ENCODE results near the gene SMARCC1. TPM values are rescaled to one million over a fixed set of nuclear protein-coding genes. Genes with fewer than 3 reads are reported as not detected.

Gene SMARCC1
- total RNA-seq, 3 donors from 2014 or later = 27.4 to 63.2 (median 61.9) TPM

GRCh38 chr3:47692158-47692557 is 89.5 kb downstream of the SMARCC1 start:
- Histone ChIP-seq H3K4me3 (no peak overlapping the region), H3K9me3 (no peaks in the 10 kb centered on the region), H3K27ac (no peak overlapping the region), H3K27me3 (no peaks in the 10 kb centered on the region), H3K36me3 (peaks cover 12% of the 10 kb centered on the region), H3K4me1 (no peaks in the 10 kb centered on the region)
- intact Hi-C loops (cut with DNase I; ENCODE audit: low total_unique reads) = no loop called here
- no peak for DNase-seq (ENCODE audit: low spot score in 2 of 2)
- TF ChIP-seq CTCF (IDR thresholded peaks at IDR 0.05) = no peak
- no peak for TF ChIP-seq POLR2AphosphoS5 (IDR thresholded peaks at IDR 0.05)
- TF ChIP-seq POLR2A (IDR thresholded peaks at IDR 0.05) = no peak

GRCh38 chr3:47688488-47688887 is 93.2 kb downstream of the SMARCC1 start:
- Histone ChIP-seq H3K9me3 (no peaks in the 10 kb centered on the region), H3K27ac (no peak overlapping the region), H3K4me1 (no peaks in the 10 kb centered on the region), H3K36me3 (peaks cover 7% of the 10 kb centered on the region), H3K4me3 (no peak overlapping the region), H3K27me3 (no peaks in the 10 kb centered on the region)
- intact Hi-C loops (cut with DNase I; ENCODE audit: low total_unique reads) = no loop called here
- DNase-seq (ENCODE audit: low spot score in 2 of 2) = no peak
- TF ChIP-seq POLR2AphosphoS5 (IDR thresholded peaks at IDR 0.05) (no peak), CTCF (IDR thresholded peaks at IDR 0.05) (no peak), POLR2A (IDR thresholded peaks at IDR 0.05) (no peak)

GRCh38 chr3:47685037-47685436 is 96.7 kb downstream of the SMARCC1 start:
- no peak for DNase-seq (ENCODE audit: low spot score in 2 of 2)
- Histone ChIP-seq H3K27me3 (no peaks in the 10 kb centered on the region), H3K4me1 (no peaks in the 10 kb centered on the region), H3K9me3 (no peaks in the 10 kb centered on the region), H3K4me3 (no peak overlapping the region), H3K36me3 (peaks cover 11% of the 10 kb centered on the region), H3K27ac (no peak overlapping the region)
- TF ChIP-seq CTCF (IDR thresholded peaks at IDR 0.05) = no peak
- no peak for TF ChIP-seq POLR2AphosphoS5 (IDR thresholded peaks at IDR 0.05)
- no peak for TF ChIP-seq POLR2A (IDR thresholded peaks at IDR 0.05)
- intact Hi-C loops (cut with DNase I; ENCODE audit: low total_unique reads) = no loop called here

GRCh38 chr3:47681016-47681415 is 100.7 kb downstream of the SMARCC1 start:
- Histone ChIP-seq H3K9me3 (no peaks in the 10 kb centered on the region), H3K27me3 (no peaks in the 10 kb centered on the region), H3K4me1 (no peaks in the 10 kb centered on the region), H3K27ac (no peak overlapping the region), H3K36me3 (peaks cover 4% of the 10 kb centered on the region), H3K4me3 (no peak overlapping the region)
- TF ChIP-seq CTCF (IDR thresholded peaks at IDR 0.05) = no peak
- TF ChIP-seq POLR2AphosphoS5 (IDR thresholded peaks at IDR 0.05) = no peak
- TF ChIP-seq POLR2A (IDR thresholded peaks at IDR 0.05) = no peak
- DNase-seq (ENCODE audit: low spot score in 2 of 2) = no peak
- intact Hi-C loops (cut with DNase I; ENCODE audit: low total_unique reads) = no loop called here

GRCh38 chr3:47678446-47679338 is 103.0 kb downstream of the SMARCC1 start:
- intact Hi-C loops (cut with DNase I; ENCODE audit: low total_unique reads) = no loop called here
- no peaks in the 10 kb centered on the region for H3K27me3 ChIP-seq
- DNase-seq (ENCODE audit: low spot score in 2 of 2) = no peak
- H3K27ac ChIP-seq = no peak overlapping the region
- H3K9me3 ChIP-seq = no peaks in the 10 kb centered on the region
- no peak for TF ChIP-seq CTCF (IDR thresholded peaks at IDR 0.05)
- peaks cover 9% of the 10 kb centered on the region for H3K36me3 ChIP-seq
- H3K4me1 ChIP-seq = no peaks in the 10 kb centered on the region
- H3K4me3 ChIP-seq = no peak overlapping the region
